Gastrocnemius medialis (tissue), 4 donors: ENCODE results near the gene SLC7A8.

Source experiments
- CTCF ChIP-seq, 5 experiments: fragments of 450-650 bp in 3 of 5; fragments of 200-600 bp in 2 of 5; sonication (generic) in 2 of 5; IDR thresholded peaks in 4 of 5; conservative IDR thresholded peaks in 1 of 5; 1 replicate in 4 of 5; 2 replicates in 1 of 5; pipeline ENCODE4 v1.5.1; 2016 to 2019; ENCODE audit warnings: antibody characterized with exemption in 5 of 5, mild to moderate bottlenecking in 3 of 5, moderate library complexity in 3 of 5
- POLR2A ChIP-seq, 2 donors: fragments of 450-650 bp; IDR thresholded peaks; one replicate each; pipeline ENCODE4 v1.6.1; 2017; ENCODE audit warnings: antibody characterized with exemption in 2 of 2, mild to moderate bottlenecking in 2 of 2, moderate library complexity in 2 of 2

GRCh38 chr14:23126548-23127278 is 56.7 kb downstream of the SLC7A8 start:
- TF ChIP-seq CTCF (IDR thresholded peaks at IDR 0.05 in 4 of 5, conservative IDR thresholded peaks at IDR 0.05 in 1 of 5) (no peak), POLR2A (IDR thresholded peaks at IDR 0.05) (no peak)
